Transverse colon (tissue), 4 donors: Measurements from ENCODE around the gene SLIT1. TPM values are rescaled to one million over a fixed set of nuclear protein-coding genes. Genes with fewer than 3 reads are reported as not detected.

Source experiments
- DNase-seq: peaks from one replicate; pipeline ENCODE4 v3.0.0-alpha.2; 2019
- H3K27ac ChIP-seq, 4 donors: fragments of 200-600 bp; sonication (generic); 2 replicates each; pipeline ENCODE4 v1.5.1; 2016 to 2018; ENCODE audit warnings: inconsistent platforms in 4 of 4
- H3K27me3 ChIP-seq: fragments of 200-600 bp; sonication (generic); 2 replicates; pipeline ENCODE4 v1.5.1; 2017; ENCODE audit warnings: inconsistent platforms
- H3K36me3 ChIP-seq, 4 donors: fragments of 200-600 bp; sonication (generic); 2 replicates each; pipeline ENCODE4 v1.5.1; 2017 to 2019; ENCODE audit warnings: inconsistent platforms in 4 of 4
- H3K4me1 ChIP-seq, 4 donors: fragments of 200-600 bp; sonication (generic); 2 replicates each; pipeline ENCODE4 v1.5.1; 2017 to 2020; ENCODE audit warnings: inconsistent platforms in 4 of 4
- H3K4me3 ChIP-seq, 4 donors: fragments of 200-600 bp; sonication (generic); 1 replicate in 1 of 4; 2 replicates in 3 of 4; pipeline versions ENCODE4 v1.5.1 to v1.6.1; 2017 to 2019; ENCODE audit warnings: inconsistent platforms in 4 of 4
- H3K9me3 ChIP-seq, 2 donors: fragments of 200-600 bp; sonication (generic); 2 replicates each; pipeline ENCODE4 v1.5.1; 2017 to 2019; ENCODE audit warnings: inconsistent platforms in 2 of 2
- CTCF ChIP-seq, 5 experiments: fragments of 200-600 bp in 3 of 5; fragments of 450-650 bp in 2 of 5; sonication (generic) in 3 of 5; IDR thresholded peaks; 1 replicate in 2 of 5; 2 replicates in 3 of 5; pipeline ENCODE4 v1.5.1; 2016 to 2017; ENCODE audit warnings: antibody characterized with exemption in 5 of 5, inconsistent platforms in 3 of 5, mild to moderate bottlenecking in 2 of 5, moderate library complexity in 1 of 5
- EP300 ChIP-seq: sonication (generic); formaldehyde crosslinking; IDR thresholded peaks from one replicate; pipeline ENCODE4 v1.6.1; 2017; ENCODE audit warnings: antibody characterized with exemption, low read depth
- POLR2A ChIP-seq: fragments of 450-650 bp; IDR thresholded peaks from one replicate; pipeline ENCODE4 v1.6.1; 2016; ENCODE audit warnings: antibody characterized with exemption, mild to moderate bottlenecking, moderate library complexity
- POLR2AphosphoS5 ChIP-seq, 3 donors: sonication (generic); formaldehyde crosslinking; IDR thresholded peaks; one replicate each; pipeline ENCODE4 v1.6.1; 2016; ENCODE audit warnings: antibody characterized with exemption in 3 of 3
- WGBS, 2 donors: methylation state at CpG; one replicate each; pipeline ENCODE4 v1.1.5; 2018; ENCODE audit warnings: low coverage in 1 of 2; 5-methylcytosine and 5-hydroxymethylcytosine counted together
- in situ Hi-C, 4 donors: fragments of 200-750 bp; cut with MboI; loops; one replicate each; pipeline versions ENCODE4 v1.15.0 to v1.15.1; 2017; ENCODE audit warnings: low sequenced_read_pairs in 3 of 4, low pct_ligation_motif_present in 1 of 4, low pct_unique_long_range_greater_than_20kb in 1 of 4
- intact Hi-C: fragments of 100-400 bp; cut with DNase I; formaldehyde crosslinking; loops from one replicate; pipeline ENCODE4 v1.15.1; 2023; ENCODE audit warnings: low total_unique reads
- total RNA-seq, 4 donors: library from RNA; depleted of rRNA; stranded (reverse); fragments of >200 nt; gene quantifications; one replicate each; pipeline ENCODE4 v1.1.0, GENCODE V29; 2016

Gene SLIT1
- total RNA-seq, 4 donors from 2014 or later, result 0.27 to 1.9 (median 0.32) TPM; not detected in 1

GRCh38 chr10:97184971-97185325 lies 811 bp downstream of the SLIT1 start:
- DNase-seq, result no peak
- peaks cover 5 to 9% (median 7%) of the 10 kb centered on the region in 4 donors for H3K4me1 ChIP-seq
- intact Hi-C loops (no loop called here), in situ Hi-C loops (no loop called here)
- H3K4me3 ChIP-seq, result no peak overlapping the region
- no peaks in the 10 kb centered on the region for H3K9me3 ChIP-seq
- H3K27me3 ChIP-seq, result peaks cover 77% of the 10 kb centered on the region
- no peaks in the 10 kb centered on the region for H3K36me3 ChIP-seq
- WGBS, 2 donors, result 34% methylated on average over 17 of the region's 17 CpGs; no CpG with 5 or more reads in 1 of the 2 donors
- no peak for TF ChIP-seq POLR2A
- TF ChIP-seq CTCF (IDR thresholded peaks at IDR 0.05), result no peak
- TF ChIP-seq POLR2AphosphoS5 (IDR thresholded peaks at IDR 0.05), result no peak
- no peak for TF ChIP-seq EP300
- H3K27ac ChIP-seq, result no peak overlapping the region

DNA sequence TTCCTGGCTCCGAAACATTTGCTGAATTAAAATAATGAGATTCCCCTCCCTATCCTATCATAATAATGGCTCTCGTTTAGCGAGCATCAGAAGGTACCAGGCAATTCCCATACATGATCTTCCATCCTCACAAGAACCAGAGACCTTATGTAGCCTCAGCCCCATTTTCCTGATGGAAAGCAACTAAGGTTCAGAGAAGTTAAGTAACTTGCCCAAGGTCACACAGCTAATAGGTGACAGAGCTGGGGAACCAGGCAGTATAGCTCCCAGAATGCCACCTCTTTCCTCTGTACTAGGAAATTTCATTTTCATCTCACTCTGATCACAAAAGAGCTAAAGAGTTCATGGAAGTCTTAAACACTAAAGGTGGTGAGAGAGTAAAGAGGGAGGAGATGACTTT lies 2.4 kb downstream of the SLIT1 start:
- intact Hi-C loops, result no loop called here
- WGBS, 2 donors, result 89 to 91% methylated on average over 3 of the region's 3 CpGs
- peaks cover 5 to 12% (median 7%) of the 10 kb centered on the region in 4 donors for H3K4me1 ChIP-seq
- TF ChIP-seq POLR2AphosphoS5 (IDR thresholded peaks at IDR 0.05), result no peak
- no peak for TF ChIP-seq CTCF (IDR thresholded peaks at IDR 0.05)
- TF ChIP-seq POLR2A, result no peak
- TF ChIP-seq EP300, result no peak
- no peak overlapping the region for H3K27ac ChIP-seq
- H3K9me3 ChIP-seq, result no peaks in the 10 kb centered on the region
- H3K4me3 ChIP-seq, result no peak overlapping the region
- H3K36me3 ChIP-seq, result no peaks in the 10 kb centered on the region
- in situ Hi-C loops, result no loop called here
- H3K27me3 ChIP-seq, result peaks cover 89% of the 10 kb centered on the region
- DNase-seq, result no peak

DNA sequence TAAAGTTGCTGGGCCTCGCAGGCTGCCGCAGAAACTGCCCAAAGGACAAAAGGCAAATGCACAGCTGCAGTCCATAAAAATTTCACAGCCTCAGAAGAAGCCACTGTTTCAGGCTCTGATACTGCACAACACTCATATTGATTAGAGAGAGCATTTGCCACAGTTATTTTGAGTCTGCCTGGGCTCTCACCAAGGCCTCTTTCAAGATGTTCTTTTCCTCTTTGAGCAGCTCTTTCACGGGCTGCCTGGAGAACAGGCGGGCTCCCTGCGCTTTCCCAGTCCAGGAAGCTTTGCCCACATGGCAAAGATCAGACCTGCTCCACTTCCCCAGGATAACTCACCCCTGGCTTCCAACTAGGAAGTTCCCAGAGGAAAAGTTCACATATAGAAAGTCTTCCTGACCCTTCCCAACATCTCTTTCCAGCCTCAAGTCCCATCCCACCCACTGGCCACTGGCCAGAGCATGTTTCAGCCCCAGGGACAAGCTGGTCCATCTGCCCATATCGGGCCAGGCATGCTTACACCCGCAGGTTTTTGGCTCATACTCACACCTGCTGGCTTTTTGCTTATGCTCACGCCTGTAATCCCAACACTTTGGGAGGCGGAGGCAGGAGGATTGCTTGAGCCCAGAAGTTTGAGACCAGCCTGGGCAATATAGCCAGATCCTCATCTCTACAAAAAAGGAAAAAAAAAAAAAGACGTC lies 3.3 kb downstream of the SLIT1 start:
- H3K27ac ChIP-seq, result no peak overlapping the region
- peaks cover 5 to 12% (median 7%) of the 10 kb centered on the region in 4 donors for H3K4me1 ChIP-seq
- intact Hi-C loops, result no loop called here
- TF ChIP-seq POLR2AphosphoS5 (IDR thresholded peaks at IDR 0.05), result no peak
- TF ChIP-seq POLR2A, result no peak
- TF ChIP-seq CTCF (IDR thresholded peaks at IDR 0.05), result no peak
- TF ChIP-seq EP300, result no peak
- no peak overlapping the region for H3K4me3 ChIP-seq
- in situ Hi-C loops, result no loop called here
- no peaks in the 10 kb centered on the region for H3K36me3 ChIP-seq
- H3K27me3 ChIP-seq, result peaks cover 89% of the 10 kb centered on the region
- DNase-seq, result no peak
- H3K9me3 ChIP-seq, result no peaks in the 10 kb centered on the region
- 67 to 80% methylated on average over 2 to 10 of the region's 10 CpGs for WGBS, 2 donors

- intact Hi-C loops (no loop called here), in situ Hi-C loops (no loop called here)
- Histone ChIP-seq H3K9me3 (no peaks in the 10 kb centered on the region), H3K4me1 (peaks cover 5 to 12% (median 7%) of the 10 kb centered on the region in 4 donors), H3K27me3 (peaks cover 82% of the 10 kb centered on the region), H3K4me3 (no peak overlapping the region), H3K36me3 (no peaks in the 10 kb centered on the region), H3K27ac (no peak overlapping the region)
- no peak for DNase-seq
- TF ChIP-seq POLR2A, result no peak
- no peak for TF ChIP-seq CTCF (IDR thresholded peaks at IDR 0.05)
- TF ChIP-seq EP300, result no peak
- TF ChIP-seq POLR2AphosphoS5 (IDR thresholded peaks at IDR 0.05), result no peak
- 92% methylated on average over 10 of the region's 10 CpGs; no CpG with 5 or more reads in 1 of the 2 donors for WGBS, 2 donors
Observed at GRCh38 chr10:97180986-97181385, 4.8 kb downstream of the SLIT1 start.
